SJSA1 (cell line): ENCODE data around the gene VPS33A. TPM values are rescaled to one million over a fixed set of nuclear protein-coding genes. Genes with fewer than 3 reads are reported as not detected.

Experiments used
- DNase-seq, 2 experiments: peaks; one replicate each; pipeline ENCODE4 v3.0.0-alpha.2; 2015 to 2020; ENCODE audit warnings: low spot score in 2 of 2, low read depth in 1 of 2
- H3K27ac ChIP-seq: fragments of 250-450 bp; sonication (Bioruptor Pico); 2 replicates; pipeline ENCODE4 v1.5.1; 2020; ENCODE audit warnings: mild to moderate bottlenecking, moderate library complexity
- H3K27me3 ChIP-seq: fragments of 250-450 bp; sonication (Bioruptor Pico); replicated peaks from 2 replicates; pipeline ENCODE4 v1.5.1; 2020; ENCODE audit warnings: mild to moderate bottlenecking, moderate library complexity
- H3K36me3 ChIP-seq: fragments of 250-450 bp; sonication (Bioruptor Pico); 2 replicates; pipeline ENCODE4 v1.5.1; 2020; ENCODE audit warnings: mild to moderate bottlenecking
- H3K4me1 ChIP-seq: fragments of 250-450 bp; sonication (Bioruptor Pico); replicated peaks from 2 replicates; pipeline ENCODE4 v1.6.1; 2021; ENCODE audit warnings: mild to moderate bottlenecking
- H3K4me3 ChIP-seq: fragments of 250-450 bp; sonication (Bioruptor Pico); 2 replicates; pipeline ENCODE4 v1.5.1; 2020; ENCODE audit warnings: mild to moderate bottlenecking
- H3K9me3 ChIP-seq: fragments of 250-450 bp; sonication (Bioruptor Pico); replicated peaks from 2 replicates; pipeline ENCODE4 v1.5.1; 2020; ENCODE audit warnings: mild to moderate bottlenecking
- total RNA-seq: library from RNA; depleted of rRNA; stranded (reverse); fragments of >200 nt; shearing (Covaris generic); gene quantifications from 2 replicates; pipeline ENCODE4 v1.2.3, GENCODE V29; 2014

The VPS33A gene
- total RNA-seq, 1 experiment from 2014 or later = 14.3 TPM

GRCh38 chr12:122238861-122239260 is 27.4 kb downstream of the VPS33A start:
- H3K4me1 ChIP-seq = no peaks in the 10 kb centered on the region
- H3K9me3 ChIP-seq = no peaks in the 10 kb centered on the region
- peaks cover 8% of the 10 kb centered on the region for H3K36me3 ChIP-seq
- H3K27ac ChIP-seq = no peak overlapping the region
- H3K4me3 ChIP-seq = no peak overlapping the region
- H3K27me3 ChIP-seq = no peaks in the 10 kb centered on the region
- no peak for DNase-seq

GRCh38 chr12:122235741-122236140 is 30.6 kb downstream of the VPS33A start:
- DNase-seq = no peak
- H3K27me3 ChIP-seq = no peaks in the 10 kb centered on the region

GRCh38 chr12:122232691-122233090 is 33.6 kb downstream of the VPS33A start:
- Histone ChIP-seq H3K27ac (no peak overlapping the region), H3K36me3 (peaks cover 6% of the 10 kb centered on the region), H3K4me1 (no peaks in the 10 kb centered on the region), H3K9me3 (no peaks in the 10 kb centered on the region), H3K4me3 (no peak overlapping the region), H3K27me3 (no peaks in the 10 kb centered on the region)
- no peak for DNase-seq

More at GRCh38 chr12:122235741-122236140, 30.6 kb downstream of the VPS33A start:
- no peak overlapping the region for H3K4me3 ChIP-seq
- H3K4me1 ChIP-seq = no peaks in the 10 kb centered on the region
- H3K36me3 ChIP-seq = peaks cover 9% of the 10 kb centered on the region
- H3K9me3 ChIP-seq = no peaks in the 10 kb centered on the region
- H3K27ac ChIP-seq = no peak overlapping the region

- Histone ChIP-seq H3K9me3 (0 out of 2 replicates have a peak, but pooled peaks cover 3% of the 10 kb centered on the region), H3K27me3 (no peaks in the 10 kb centered on the region), H3K4me3 (no peak overlapping the region), H3K27ac (no peak overlapping the region), H3K4me1 (peaks cover 6% of the 10 kb centered on the region), H3K36me3 (peaks cover 9% of the 10 kb centered on the region)
- no peak for DNase-seq
These were observed 35.5 kb downstream of the VPS33A start for GRCh38 chr12:122230798-122231197.

DNA sequence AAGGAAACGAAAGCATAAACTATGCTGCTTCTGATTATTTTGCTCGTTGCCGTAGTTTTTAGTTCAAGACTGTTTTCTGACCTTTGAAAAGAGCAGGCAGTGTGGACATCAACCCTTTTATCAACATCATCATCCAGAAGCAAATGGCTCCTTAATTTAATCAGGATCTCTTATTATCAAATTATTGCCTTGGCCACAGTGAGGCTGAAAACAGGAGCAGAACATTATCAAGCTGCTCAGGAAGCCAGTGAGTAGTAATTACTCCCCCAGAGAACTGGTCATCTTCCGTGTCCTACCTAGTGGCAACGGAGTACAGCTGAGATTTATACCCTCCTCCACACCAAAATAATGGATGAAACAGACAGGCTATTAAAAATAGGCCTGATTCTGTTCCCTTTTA is 38.2 kb downstream of the VPS33A start:
- H3K27ac ChIP-seq = no peak overlapping the region
- no peak overlapping the region for H3K4me3 ChIP-seq
- peaks cover 19% of the 10 kb centered on the region for H3K4me1 ChIP-seq
- 0 out of 2 replicates have a peak, but pooled peaks cover 3% of the 10 kb centered on the region for H3K9me3 ChIP-seq
- H3K27me3 ChIP-seq = no peaks in the 10 kb centered on the region
- no peak for DNase-seq
- peaks cover 21% of the 10 kb centered on the region for H3K36me3 ChIP-seq

GRCh38 chr12:122227341-122227740 is 39.0 kb downstream of the VPS33A start:
- H3K27me3 ChIP-seq = no peaks in the 10 kb centered on the region
- H3K9me3 ChIP-seq = 0 out of 2 replicates have a peak, but pooled peaks cover 3% of the 10 kb centered on the region
- no peak overlapping the region for H3K4me3 ChIP-seq
- peaks cover 19% of the 10 kb centered on the region for H3K4me1 ChIP-seq
- peaks cover 26% of the 10 kb centered on the region for H3K36me3 ChIP-seq
- no peak overlapping the region for H3K27ac ChIP-seq
- no peak for DNase-seq

DNA sequence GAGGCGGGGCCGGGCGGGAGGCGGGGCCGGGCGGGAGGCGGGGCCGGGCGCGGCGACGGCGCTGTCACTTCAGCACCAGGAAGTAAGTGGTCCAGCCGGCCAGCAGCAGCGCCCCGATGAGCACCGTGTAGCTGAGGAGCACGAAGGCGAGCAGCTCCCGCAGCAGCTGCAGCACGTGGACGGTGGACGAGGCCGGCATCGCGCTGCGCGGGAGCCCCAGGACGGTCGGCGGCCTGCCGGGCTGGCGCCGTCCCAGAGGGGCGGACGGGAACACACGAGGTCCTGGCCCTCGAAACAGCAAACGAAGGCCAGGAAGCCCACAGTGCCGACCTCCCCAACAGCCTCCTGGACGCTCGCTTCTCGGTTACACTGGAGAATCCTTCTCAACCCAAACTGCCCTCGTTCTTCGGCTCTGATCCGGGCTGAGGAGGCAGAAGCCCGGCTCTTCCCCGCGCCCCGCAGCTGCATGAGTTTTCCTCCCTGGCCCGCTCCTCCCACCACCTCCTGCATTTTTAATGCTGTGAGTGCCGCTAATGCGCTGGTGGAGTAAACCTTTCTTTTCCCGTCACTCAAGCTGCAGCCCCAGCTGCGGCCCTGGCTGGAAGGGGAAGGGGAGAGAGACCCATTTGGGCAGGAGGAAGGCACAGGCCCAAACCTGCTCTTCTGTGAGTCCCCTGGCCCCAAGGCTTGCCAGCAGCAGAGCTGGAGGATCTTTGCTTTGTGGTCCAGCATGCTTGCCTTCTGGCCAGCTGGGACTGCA is 39.7 kb downstream of the VPS33A start:
- Histone ChIP-seq H3K36me3 (peaks cover 34% of the 10 kb centered on the region), H3K27ac (no peak overlapping the region), H3K9me3 (0 out of 2 replicates have a peak, but pooled peaks cover 3% of the 10 kb centered on the region), H3K4me3 (peak overlapping the region; percentile 27), H3K4me1 (peaks cover 19% of the 10 kb centered on the region), H3K27me3 (no peaks in the 10 kb centered on the region)
- no peak for DNase-seq

GRCh38 chr12:122225683-122226365 is 40.5 kb downstream of the VPS33A start, which contains the start of gene DIABLO:
Gene DIABLO (minus strand): TSS chr12:122226052. CDS start chr12:122226014, 38 bp downstream.
- Histone ChIP-seq H3K27me3 (no peaks in the 10 kb centered on the region), H3K36me3 (peaks cover 41% of the 10 kb centered on the region), H3K4me1 (peaks cover 19% of the 10 kb centered on the region), H3K9me3 (0 out of 2 replicates have a peak, but pooled peaks cover 3% of the 10 kb centered on the region), H3K4me3 (peak within 1 kb of the TSS; percentile 83), H3K27ac (peak within 1 kb of the TSS; percentile 75)
- peak; percentile 98 to 99 for DNase-seq

DNA sequence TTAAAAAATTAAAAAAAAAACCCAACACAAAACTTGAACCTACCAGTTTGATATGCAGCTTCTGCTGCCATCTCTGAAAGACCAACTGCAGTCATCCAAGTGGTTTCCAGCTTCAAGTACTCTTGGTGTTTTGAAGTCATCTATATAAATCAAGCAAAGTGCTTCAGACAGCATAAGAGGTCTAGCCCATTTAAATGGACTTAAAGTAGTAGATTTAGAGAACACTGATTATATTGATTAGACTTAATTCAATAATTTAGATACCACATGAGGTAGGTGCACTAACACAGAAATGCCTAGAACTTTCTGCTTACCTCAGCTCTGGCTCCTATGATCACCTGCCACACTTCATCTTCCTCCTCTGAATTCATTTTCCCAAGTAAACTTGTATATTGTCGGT is 49.8 kb downstream of the VPS33A start:
- Histone ChIP-seq H3K4me1 (no peaks in the 10 kb centered on the region), H3K9me3 (no peaks in the 10 kb centered on the region), H3K27me3 (no peaks in the 10 kb centered on the region), H3K36me3 (peaks cover 85% of the 10 kb centered on the region), H3K4me3 (no peak overlapping the region), H3K27ac (no peak overlapping the region)
- no peak for DNase-seq

DNA sequence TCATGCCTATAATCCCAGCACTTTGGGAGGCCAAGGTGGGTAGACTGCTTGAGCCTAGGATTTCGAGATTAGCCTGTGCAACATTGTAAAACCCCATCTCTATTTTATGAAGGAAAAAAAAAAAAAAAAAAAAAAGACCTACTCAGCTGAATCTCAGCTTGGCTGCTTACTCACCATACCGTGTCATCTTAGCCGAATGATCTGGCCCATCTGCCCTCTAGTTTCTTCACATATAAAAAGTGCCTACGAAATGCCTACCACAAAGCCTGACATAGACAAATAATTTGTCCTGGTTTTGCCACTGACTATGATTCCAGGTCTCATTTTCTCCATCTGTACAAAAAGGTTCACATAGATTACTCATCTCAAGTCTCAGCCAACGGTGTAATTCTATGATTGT is 50.5 kb downstream of the VPS33A start:
- DNase-seq = no peak
- no peaks in the 10 kb centered on the region for H3K4me1 ChIP-seq
- H3K4me3 ChIP-seq = no peak overlapping the region
- H3K9me3 ChIP-seq = no peaks in the 10 kb centered on the region
- H3K27me3 ChIP-seq = no peaks in the 10 kb centered on the region
- no peak overlapping the region for H3K27ac ChIP-seq
- H3K36me3 ChIP-seq = peaks cover 82% of the 10 kb centered on the region

- no peak overlapping the region for H3K27ac ChIP-seq
- H3K36me3 ChIP-seq = peaks cover 58% of the 10 kb centered on the region
- peaks cover 11% of the 10 kb centered on the region for H3K4me1 ChIP-seq
- H3K9me3 ChIP-seq = no peaks in the 10 kb centered on the region; the same call in 1 of the 2 replicates
- no peak overlapping the region for H3K4me3 ChIP-seq
- no peak for DNase-seq
- peaks cover 28% of the 10 kb centered on the region for H3K27me3 ChIP-seq
These were observed 58.0 kb downstream of the VPS33A start for GRCh38 chr12:122208073-122208820.

DNA sequence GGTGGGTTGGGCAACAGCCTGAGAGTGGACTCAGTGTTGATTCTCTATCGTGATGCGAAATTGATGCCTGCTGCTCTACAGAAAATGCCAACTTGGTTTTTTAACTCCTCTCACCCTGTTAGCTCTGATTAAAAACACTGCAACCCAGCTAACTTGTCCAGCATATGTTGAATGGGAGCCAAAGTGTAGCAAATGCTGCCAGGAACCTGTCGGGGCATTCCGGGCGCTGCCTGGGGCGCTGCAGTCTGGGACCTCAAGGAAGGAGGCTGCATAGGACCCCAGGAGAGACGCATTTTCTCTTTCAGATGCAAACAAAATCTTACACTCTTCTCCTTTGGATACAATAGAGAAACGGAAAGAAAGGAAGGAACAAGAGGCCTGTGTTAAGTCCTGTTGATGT is 58.9 kb downstream of the VPS33A start:
- H3K27ac ChIP-seq = no peak overlapping the region
- H3K36me3 ChIP-seq = peaks cover 52% of the 10 kb centered on the region
- H3K4me3 ChIP-seq = no peak overlapping the region
- H3K9me3 ChIP-seq = no peaks in the 10 kb centered on the region; the same call in 1 of the 2 replicates
- DNase-seq = no peak
- H3K27me3 ChIP-seq = peaks cover 34% of the 10 kb centered on the region
- peaks cover 14% of the 10 kb centered on the region for H3K4me1 ChIP-seq

DNA sequence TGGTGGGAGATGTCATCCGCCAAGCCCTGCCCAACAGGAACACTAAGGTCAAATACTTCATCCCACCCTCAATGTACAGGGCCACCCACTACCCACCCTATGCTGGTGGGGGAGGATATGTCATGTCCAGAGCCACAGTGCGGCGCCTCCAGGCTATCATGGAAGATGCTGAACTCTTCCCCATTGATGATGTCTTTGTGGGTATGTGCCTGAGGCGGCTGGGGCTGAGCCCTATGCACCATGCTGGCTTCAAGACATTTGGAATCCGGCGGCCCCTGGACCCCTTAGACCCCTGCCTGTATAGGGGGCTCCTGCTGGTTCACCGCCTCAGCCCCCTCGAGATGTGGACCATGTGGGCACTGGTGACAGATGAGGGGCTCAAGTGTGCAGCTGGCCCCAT is 59.3 kb downstream of the VPS33A start:
- Histone ChIP-seq H3K4me1 (peaks cover 14% of the 10 kb centered on the region), H3K27me3 (peaks cover 35% of the 10 kb centered on the region), H3K27ac (no peak overlapping the region), H3K36me3 (peaks cover 48% of the 10 kb centered on the region), H3K4me3 (no peak overlapping the region), H3K9me3 (no peaks in the 10 kb centered on the region; the same call in 1 of the 2 replicates)
- DNase-seq = no peak
